Heart left ventricle (tissue), 16 donors: ENCODE measurements around the gene MLH3. TPM values are rescaled to one million over a fixed set of nuclear protein-coding genes. Genes with fewer than 3 reads are reported as not detected.

Source experiments
- ATAC-seq, 4 donors: fragments of 200-7000 bp; cut with Tn5 transposase; one replicate each; pipeline ENCODE4 v1.9.1; 2020 to 2022; ENCODE audit warnings: moderate library complexity in 4 of 4, mild to moderate bottlenecking in 3 of 4, moderate number of reproducible peaks in 1 of 4
- DNase-seq, 5 donors: peaks; one replicate each; pipeline ENCODE4 v3.0.0-alpha.2; 2020
- H3K27ac ChIP-seq, 12 donors: fragments of 200-600 bp; sonication (generic) in 4 of 12; one replicate each; pipeline versions ENCODE4 v1.5.0 to v1.8.0; 2016 to 2022; ENCODE audit warnings: mild to moderate bottlenecking in 2 of 12
- H3K27me3 ChIP-seq, 9 donors: fragments of 200-600 bp; sonication (generic) in 2 of 9; one replicate each; pipeline versions ENCODE4 v1.5.1 to v1.8.0; 2016 to 2022; ENCODE audit warnings: mild to moderate bottlenecking in 3 of 9
- H3K36me3 ChIP-seq, 9 donors: fragments of 200-600 bp; sonication (generic) in 2 of 9; one replicate each; pipeline versions ENCODE4 v1.5.0 to v1.8.0; 2018 to 2022; ENCODE audit warnings: mild to moderate bottlenecking in 2 of 9
- H3K4me1 ChIP-seq, 12 donors: fragments of 200-600 bp; sonication (generic) in 4 of 12; one replicate each; pipeline versions ENCODE4 v1.5.0 to v1.8.0; 2016 to 2022; ENCODE audit warnings: mild to moderate bottlenecking in 3 of 12
- H3K4me3 ChIP-seq, 12 donors: fragments of 200-600 bp; sonication (generic) in 4 of 12; one replicate each; pipeline versions ENCODE4 v1.5.0 to v1.8.0; 2017 to 2022; ENCODE audit warnings: mild to moderate bottlenecking in 9 of 12, moderate library complexity in 4 of 12
- H3K9me3 ChIP-seq, 12 donors: fragments of 200-600 bp; sonication (generic) in 4 of 12; one replicate each; pipeline versions ENCODE4 v1.5.0 to v1.8.0; 2016 to 2022; ENCODE audit warnings: mild to moderate bottlenecking in 1 of 12
- CTCF ChIP-seq, 12 donors: fragments of 200-600 bp; sonication (generic) in 4 of 12; IDR thresholded peaks; one replicate each; pipeline versions ENCODE4 v1.5.0 to v1.8.0; 2018 to 2022; ENCODE audit warnings: antibody characterized with exemption in 12 of 12, mild to moderate bottlenecking in 5 of 12
- POLR2A ChIP-seq, 2 donors: fragments of 450-650 bp; IDR thresholded peaks; one replicate each; pipeline ENCODE4 v1.6.1; 2017; ENCODE audit warnings: antibody characterized with exemption in 2 of 2, mild to moderate bottlenecking in 2 of 2, moderate library complexity in 2 of 2
- WGBS, 4 donors: extraction: QIAGEN DNeasy Blood & Tissue Kit in 2 of 4; methylation state at CpG; one replicate each; pipeline versions ENCODE4 v1.1.5 to v1.1.7; 2013 to 2018; 5-methylcytosine and 5-hydroxymethylcytosine counted together
- intact Hi-C, 10 donors: fragments of 100-400 bp; cut with DNase I; formaldehyde crosslinking; loops; one replicate each; pipeline versions ENCODE4 v1.11.1 to v1.14.2; 2022
- polyA plus RNA-seq, 2 donors: library from polyadenylated mRNA; stranded (reverse); fragments of 200-250 nt; gene quantifications; one replicate each; pipeline ENCODE4 v1.2.3, GENCODE V29; 2013
- total RNA-seq, 9 donors: library from RNA; depleted of rRNA in 2 of 9; stranded (reverse); fragments of >200 nt in 2 of 9; fragmentation: NEBNext Ultra II Directional in 3 of 9; extraction: Animal tissue kit (Norgen Biotek cat#: 25700) in 3 of 9; gene quantifications; one replicate each; pipeline versions ENCODE4 v1.1.0 to v1.2.4, GENCODE V29; 2016 to 2023
- donor health status: ischemic (EF 13 %, LVEDD 7.1; RV severe dilation, severe dysfunction).
- donor health status: healthy with polysubstance abuse.
- donor health status: DM: no; HTN: yes; CAD: no.
- donor health status: DM: no; HTN: no; CAD: no.
- donor health status: ischemic (EF 25% LVEDD 6.9; RV normal size, moderate dysfunction).
- donor health status: ischemic (EF 25% LVEDD 5.7; RV mildly dilated, moderate dysfunction).
- donor health status: healthy.
- donor health status: DM: yes; HTN: yes; CAD: no.
- donor health status: ischemic (EF 35%, LVEDD 5.7; RV mildly dilated, moderate dysfunction).
- donor health status: nonischemic (EF 11% LVEDD 7.7; RV severe dilation, severe dysfunction).
- donor health status: DM: yes; HTN: yes; CAD: no.
- donor health status: PGD.
- donor health status: ischemic (EF 29% LVEDD 5.4; RV normal size, mild dysfunction).
- donor health status: nonischemic (EF 23%, LVEDD 6.1; RV moderate dilation, normal function).

MLH3 gene
- total and polyA plus RNA-seq, 11 donors: 10.3 to 23.9 (median 15.2) TPM

GRCh38 chr14:74984236-74985027 lies 66.8 kb downstream of the MLH3 start:
- Histone ChIP-seq H3K4me1 (peaks cover 0 to 32% (median 14%) of the 10 kb centered on the region in 12 donors), H3K27ac (peak overlapping the region in 10 of 12 donors; percentile 31 to 75 (median 54)), H3K27me3 (no peaks in the 10 kb centered on the region), H3K9me3 (no peaks in the 10 kb centered on the region), H3K4me3 (no peak overlapping the region), H3K36me3 (no peaks in the 10 kb centered on the region)
- DNase-seq (peak in 2 of 5 donors; percentile 44 to 61), ATAC-seq (peak in 3 of 4 donors; percentile 16 to 62 (median 52))
- TF ChIP-seq CTCF (IDR thresholded peaks at IDR 0.05): no peak
- no peak for TF ChIP-seq POLR2A (IDR thresholded peaks at IDR 0.05)
- 65 to 77% (median 74%) methylated on average over 14 to 16 of the region's 16 CpGs for WGBS, 4 donors
- intact Hi-C loops: no loop called here

- H3K4me3 ChIP-seq: no peak overlapping the region
- peaks cover 0 to 40% (median 14%) of the 10 kb centered on the region in 12 donors for H3K4me1 ChIP-seq
- H3K27ac ChIP-seq: no peak overlapping the region
- no peak for ATAC-seq
- 79 to 94% (median 87%) methylated on average over 1 of the region's 1 CpG for WGBS, 4 donors
- DNase-seq: no peak
- H3K36me3 ChIP-seq: no peaks in the 10 kb centered on the region
- H3K27me3 ChIP-seq: no peaks in the 10 kb centered on the region
- intact Hi-C loops: no loop called here
- TF ChIP-seq CTCF (IDR thresholded peaks at IDR 0.05): no peak
- TF ChIP-seq POLR2A (IDR thresholded peaks at IDR 0.05): no peak
- no peaks in the 10 kb centered on the region for H3K9me3 ChIP-seq
These were observed 67.9 kb downstream of the MLH3 start for GRCh38 chr14:74983343-74983742.

GRCh38 chr14:74982661-74983060 lies 68.6 kb downstream of the MLH3 start:
- no peak for TF ChIP-seq CTCF (IDR thresholded peaks at IDR 0.05)
- no peak for TF ChIP-seq POLR2A (IDR thresholded peaks at IDR 0.05)

GRCh38 chr14:74981833-74982232 lies 69.4 kb downstream of the MLH3 start:
- peaks cover 0 to 48% (median 14%) of the 10 kb centered on the region in 12 donors for H3K4me1 ChIP-seq
- DNase-seq: no peak
- intact Hi-C loops: no loop called here
- no peak for TF ChIP-seq CTCF (IDR thresholded peaks at IDR 0.05)
- TF ChIP-seq POLR2A (IDR thresholded peaks at IDR 0.05): no peak
- WGBS, 4 donors: 85 to 88% (median 85%) methylated on average over 5 of the region's 5 CpGs
- no peak for ATAC-seq
- no peaks in the 10 kb centered on the region for H3K9me3 ChIP-seq
- no peaks in the 10 kb centered on the region for H3K27me3 ChIP-seq
- H3K36me3 ChIP-seq: no peaks in the 10 kb centered on the region
- H3K4me3 ChIP-seq: no peak overlapping the region
- H3K27ac ChIP-seq: peak overlapping the region in 3 of 12 donors; percentile 18 to 57 (median 30)

More at GRCh38 chr14:74982661-74983060, 68.6 kb downstream of the MLH3 start:
- Histone ChIP-seq H3K4me3 (no peak overlapping the region), H3K4me1 (peaks cover 0 to 47% (median 14%) of the 10 kb centered on the region in 12 donors), H3K36me3 (no peaks in the 10 kb centered on the region), H3K27ac (peak overlapping the region in 2 of 12 donors; percentile 30 to 57), H3K27me3 (no peaks in the 10 kb centered on the region), H3K9me3 (no peaks in the 10 kb centered on the region)
- intact Hi-C loops: no loop called here
- DNase-seq (no peak), ATAC-seq (no peak)
- WGBS, 4 donors: 88 to 95% (median 93%) methylated on average over 4 of the region's 4 CpGs
